GM23338 (cell line): Measurements from ENCODE around the gene RBM12.

Source experiments
- CREB1 ChIP-seq: fragments of 250-450 bp; sonication (Bioruptor Pico); IDR thresholded peaks from 2 replicates; pipeline ENCODE4 v1.5.0; 2020; ENCODE audit warnings: low read depth, mild to moderate bottlenecking, moderate library complexity
- EZH2 ChIP-seq: fragments of 200-600 bp; sonication (generic); IDR thresholded peaks from one replicate; pipeline ENCODE4 v1.8.0; 2017; ENCODE audit warnings: antibody characterized with exemption, mild to moderate bottlenecking, low read depth; ENCODE audit not compliant: unreplicated experiment
- EZH2phosphoT487 ChIP-seq: fragments of 200-600 bp; sonication (generic); IDR thresholded peaks from one replicate; pipeline ENCODE4 v1.8.1; 2018; ENCODE audit warnings: antibody characterized with exemption; ENCODE audit not compliant: unreplicated experiment
- JUNB ChIP-seq: IDR thresholded peaks from one replicate; pipeline ENCODE4 v1.6.1; 2016; ENCODE audit warnings: antibody characterized with exemption; ENCODE audit not compliant: unreplicated experiment
- POLR2AphosphoS5 ChIP-seq: IDR thresholded peaks from 2 replicates; pipeline ENCODE4 v1.6.1; 2016; ENCODE audit warnings: antibody characterized with exemption, low read depth
- REST ChIP-seq: IDR thresholded peaks from one replicate; pipeline ENCODE4 v1.6.1; 2018; ENCODE audit warnings: antibody characterized with exemption; ENCODE audit not compliant: unreplicated experiment
- STAT1 ChIP-seq: IDR thresholded peaks from one replicate; pipeline ENCODE4 v1.6.1; 2016; ENCODE audit warnings: antibody characterized with exemption; ENCODE audit not compliant: unreplicated experiment
- ZNF114 ChIP-seq: fragments of 250-450 bp; sonication (Bioruptor Pico); IDR thresholded peaks from 2 replicates; pipeline ENCODE4 v1.5.0; 2020; ENCODE audit warnings: mild to moderate bottlenecking, moderate library complexity
- ZNF462 ChIP-seq: fragments of 250-450 bp; sonication (Bioruptor Pico); IDR thresholded peaks from 2 replicates; pipeline ENCODE4 v1.5.0; 2020; ENCODE audit warnings: mild to moderate bottlenecking, moderate library complexity
- TF ChIP-seq, protein P1 (sequence below), 2 experiments: fragments of 200-600 bp in 1 of 2; sonication (generic) in 1 of 2; conservative IDR thresholded peaks; 2 replicates each; pipeline versions ENCODE4 v1.5.1 to v1.6.1; 2016 to 2017; ENCODE audit warnings: antibody characterized with exemption in 2 of 2, low read depth in 2 of 2, mild to moderate bottlenecking in 2 of 2, moderate library complexity in 1 of 2
- TF ChIP-seq, protein P2 (sequence below): IDR thresholded peaks from 2 replicates; pipeline ENCODE4 v1.6.1; 2016; ENCODE audit warnings: antibody characterized with exemption

- no peak for TF ChIP-seq EZH2phosphoT487
- TF ChIP-seq CREB1 (CRISPR knock-in tag) = no peak
- no peak for TF ChIP-seq STAT1
- TF ChIP-seq, protein P1, sequence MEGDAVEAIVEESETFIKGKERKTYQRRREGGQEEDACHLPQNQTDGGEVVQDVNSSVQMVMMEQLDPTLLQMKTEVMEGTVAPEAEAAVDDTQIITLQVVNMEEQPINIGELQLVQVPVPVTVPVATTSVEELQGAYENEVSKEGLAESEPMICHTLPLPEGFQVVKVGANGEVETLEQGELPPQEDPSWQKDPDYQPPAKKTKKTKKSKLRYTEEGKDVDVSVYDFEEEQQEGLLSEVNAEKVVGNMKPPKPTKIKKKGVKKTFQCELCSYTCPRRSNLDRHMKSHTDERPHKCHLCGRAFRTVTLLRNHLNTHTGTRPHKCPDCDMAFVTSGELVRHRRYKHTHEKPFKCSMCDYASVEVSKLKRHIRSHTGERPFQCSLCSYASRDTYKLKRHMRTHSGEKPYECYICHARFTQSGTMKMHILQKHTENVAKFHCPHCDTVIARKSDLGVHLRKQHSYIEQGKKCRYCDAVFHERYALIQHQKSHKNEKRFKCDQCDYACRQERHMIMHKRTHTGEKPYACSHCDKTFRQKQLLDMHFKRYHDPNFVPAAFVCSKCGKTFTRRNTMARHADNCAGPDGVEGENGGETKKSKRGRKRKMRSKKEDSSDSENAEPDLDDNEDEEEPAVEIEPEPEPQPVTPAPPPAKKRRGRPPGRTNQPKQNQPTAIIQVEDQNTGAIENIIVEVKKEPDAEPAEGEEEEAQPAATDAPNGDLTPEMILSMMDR (conservative IDR thresholded peaks at IDR 0.05; ENCODE audit: low read depth in 2 of 2) = no peak
- TF ChIP-seq POLR2AphosphoS5 = no peak
- no peak for TF ChIP-seq EZH2
- TF ChIP-seq REST = no peak
- TF ChIP-seq ZNF114 = no peak
- no peak for TF ChIP-seq ZNF462 (CRISPR knock-in tag)
- TF ChIP-seq JUNB = no peak
- TF ChIP-seq, protein P2, sequence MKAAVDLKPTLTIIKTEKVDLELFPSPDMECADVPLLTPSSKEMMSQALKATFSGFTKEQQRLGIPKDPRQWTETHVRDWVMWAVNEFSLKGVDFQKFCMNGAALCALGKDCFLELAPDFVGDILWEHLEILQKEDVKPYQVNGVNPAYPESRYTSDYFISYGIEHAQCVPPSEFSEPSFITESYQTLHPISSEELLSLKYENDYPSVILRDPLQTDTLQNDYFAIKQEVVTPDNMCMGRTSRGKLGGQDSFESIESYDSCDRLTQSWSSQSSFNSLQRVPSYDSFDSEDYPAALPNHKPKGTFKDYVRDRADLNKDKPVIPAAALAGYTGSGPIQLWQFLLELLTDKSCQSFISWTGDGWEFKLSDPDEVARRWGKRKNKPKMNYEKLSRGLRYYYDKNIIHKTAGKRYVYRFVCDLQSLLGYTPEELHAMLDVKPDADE = no peak
Observed at GRCh38 chr20:35648836-35649235, 15.9 kb downstream of the RBM12 start.
